HG03442 (cell line): ENCODE data around the gene SCAMP5.

ENCODE experiments used
- ATAC-seq: cut with Tn5 transposase; IDR thresholded peaks from one replicate; pipeline ENCODE4 v1.9.1; 2021; ENCODE audit warnings: mild to moderate bottlenecking, moderate library complexity; ENCODE audit not compliant: unreplicated experiment

Gene SCAMP5

GRCh38 chr15:74976159-74976558 is 19.2 kb upstream of the SCAMP5 start:
- ATAC-seq: no peak

GRCh38 chr15:74977599-74977998 is 17.8 kb upstream of the SCAMP5 start:
- no peak for ATAC-seq

GRCh38 chr15:74978077-74978476 is 17.3 kb upstream of the SCAMP5 start:
- no peak for ATAC-seq

GRCh38 chr15:74978503-74978902 is 16.9 kb upstream of the SCAMP5 start:
- no peak for ATAC-seq

GRCh38 chr15:74982183-74982582 is 13.2 kb upstream of the SCAMP5 start:
- ATAC-seq: no peak

GRCh38 chr15:74983725-74984231 is 11.6 kb upstream of the SCAMP5 start:
- no peak for ATAC-seq

GRCh38 chr15:74988007-74988800 is 7.2 kb upstream of the SCAMP5 start:
- ATAC-seq: no peak

- ATAC-seq: no peak
Measured at GRCh38 chr15:74989527-74989926, 5.8 kb upstream of the SCAMP5 start.

GRCh38 chr15:74992619-74993018 is 2.7 kb upstream of the SCAMP5 start:
- no peak for ATAC-seq

- no peak for ATAC-seq
Measured at GRCh38 chr15:74994236-74994635, 1.1 kb upstream of the SCAMP5 start.

GRCh38 chr15:74994685-74995084 is 678 bp upstream of the SCAMP5 start:
- ATAC-seq: no peak

- ATAC-seq: no peak
Measured at GRCh38 chr15:74995779-74996765, 709 bp downstream of the SCAMP5 start.

- ATAC-seq: no peak
Measured at GRCh38 chr15:74997141-74997540, 1.8 kb downstream of the SCAMP5 start.

GRCh38 chr15:74997543-74997942 is 2.2 kb downstream of the SCAMP5 start:
- ATAC-seq: no peak

GRCh38 chr15:75001310-75001709 is 5.9 kb downstream of the SCAMP5 start:
- no peak for ATAC-seq

GRCh38 chr15:75002398-75002797 is 7.0 kb downstream of the SCAMP5 start:
- ATAC-seq: no peak

GRCh38 chr15:75007216-75007615 is 11.9 kb downstream of the SCAMP5 start:
- ATAC-seq: no peak

- no peak for ATAC-seq
Measured at GRCh38 chr15:75008221-75008625, 12.9 kb downstream of the SCAMP5 start.

GRCh38 chr15:75008629-75009326 is 13.4 kb downstream of the SCAMP5 start:
- peak; percentile 74 for ATAC-seq

- ATAC-seq: no peak
Measured at GRCh38 chr15:75016431-75016830, 21.1 kb downstream of the SCAMP5 start.

- no peak for ATAC-seq
Measured at GRCh38 chr15:75019916-75020315, 24.6 kb downstream of the SCAMP5 start.
